Panc1 (cell line): Measurements from ENCODE around the gene MT1H.

Experiments used
- POLR2AphosphoS5 ChIP-seq: IDR thresholded peaks from 2 replicates; pipeline ENCODE4 v1.6.1; 2012; ENCODE audit warnings: mild to moderate bottlenecking, low read depth, low read length, moderate library complexity
- REST ChIP-seq, 2 experiments: IDR thresholded peaks; 2 replicates each; pipeline ENCODE4 v1.6.1; 2011 to 2012; ENCODE audit warnings: low read depth in 2 of 2, control low read depth in 1 of 2, low read length in 1 of 2, mild to moderate bottlenecking in 1 of 2, moderate library complexity in 1 of 2; ENCODE audit not compliant: insufficient read depth in 1 of 2
- SIN3A ChIP-seq: IDR thresholded peaks from 2 replicates; pipeline ENCODE4 v1.6.1; 2012; ENCODE audit warnings: low read depth, mild to moderate bottlenecking, low read length, moderate library complexity, borderline replicate concordance; ENCODE audit not compliant: insufficient read depth
- TF ChIP-seq, protein P1 (sequence below): fragments of 450-650 bp; IDR thresholded peaks from 2 replicates; pipeline ENCODE4 v1.5.1; 2017; ENCODE audit warnings: mild to moderate bottlenecking

DNA sequence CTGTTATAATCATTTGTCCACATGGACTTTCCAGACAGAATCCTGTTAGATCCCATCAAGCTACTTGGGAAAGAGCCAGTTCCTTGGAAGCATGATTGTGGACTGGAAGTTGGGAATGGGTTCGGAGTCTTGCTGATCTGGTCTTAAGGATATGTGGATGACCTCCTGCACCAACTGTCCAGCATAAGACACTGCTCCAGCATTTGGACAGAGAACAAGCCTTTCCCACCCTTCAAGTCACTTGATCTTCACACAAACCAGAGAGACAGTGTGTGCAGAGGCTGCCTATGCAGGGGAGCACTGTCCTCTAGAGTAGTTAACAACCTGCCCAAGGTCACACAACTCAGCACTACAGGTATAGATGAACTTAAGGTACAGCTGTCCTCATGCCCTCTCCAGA is 23.8 kb upstream of the MT1H start:
- TF ChIP-seq, protein P1, sequence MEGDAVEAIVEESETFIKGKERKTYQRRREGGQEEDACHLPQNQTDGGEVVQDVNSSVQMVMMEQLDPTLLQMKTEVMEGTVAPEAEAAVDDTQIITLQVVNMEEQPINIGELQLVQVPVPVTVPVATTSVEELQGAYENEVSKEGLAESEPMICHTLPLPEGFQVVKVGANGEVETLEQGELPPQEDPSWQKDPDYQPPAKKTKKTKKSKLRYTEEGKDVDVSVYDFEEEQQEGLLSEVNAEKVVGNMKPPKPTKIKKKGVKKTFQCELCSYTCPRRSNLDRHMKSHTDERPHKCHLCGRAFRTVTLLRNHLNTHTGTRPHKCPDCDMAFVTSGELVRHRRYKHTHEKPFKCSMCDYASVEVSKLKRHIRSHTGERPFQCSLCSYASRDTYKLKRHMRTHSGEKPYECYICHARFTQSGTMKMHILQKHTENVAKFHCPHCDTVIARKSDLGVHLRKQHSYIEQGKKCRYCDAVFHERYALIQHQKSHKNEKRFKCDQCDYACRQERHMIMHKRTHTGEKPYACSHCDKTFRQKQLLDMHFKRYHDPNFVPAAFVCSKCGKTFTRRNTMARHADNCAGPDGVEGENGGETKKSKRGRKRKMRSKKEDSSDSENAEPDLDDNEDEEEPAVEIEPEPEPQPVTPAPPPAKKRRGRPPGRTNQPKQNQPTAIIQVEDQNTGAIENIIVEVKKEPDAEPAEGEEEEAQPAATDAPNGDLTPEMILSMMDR = no peak
- TF ChIP-seq REST (IDR thresholded peaks at IDR 0.05; ENCODE audit: insufficient read depth in 1 of 2, low read depth in 2 of 2, low read length in 1 of 2) = 0 out of 4 replicates have a peak, but pooled peaks of 1 of the 2 experiments have one; percentile 19
- no peak for TF ChIP-seq POLR2AphosphoS5
- no peak for TF ChIP-seq SIN3A
